Mammary epithelial cell (primary cell): ENCODE results near the gene FGD5.

ENCODE experiments used
- CTCF ChIP-seq, 2 donors: IDR thresholded peaks in 1 of 2; conservative IDR thresholded peaks in 1 of 2; 2 replicates each; pipeline ENCODE4 v1.5.1; 2011 to 2012; ENCODE audit warnings: inconsistent platforms in 2 of 2, low read length in 2 of 2, mild to moderate bottlenecking in 2 of 2, control low read depth in 1 of 2, low read depth in 1 of 2; ENCODE audit not compliant: insufficient read depth in 1 of 2; ENCODE audit errors: extremely low read depth in 1 of 2
- EZH2 ChIP-seq: IDR thresholded peaks from 2 replicates; pipeline ENCODE4 v1.6.1; 2012; ENCODE audit warnings: low read length, inconsistent platforms, borderline replicate concordance

GRCh38 chr3:14808502-14809266, 10.1 kb upstream of the FGD5 start:
- TF ChIP-seq CTCF (conservative IDR thresholded peaks at IDR 0.05 in 1 of 2, IDR thresholded peaks at IDR 0.05 in 1 of 2; ENCODE audit: extremely low read depth in 1 of 2, insufficient read depth in 1 of 2, low read depth in 1 of 2, low read length in 2 of 2) (no peak), EZH2 (no peak)
